Neural progenitor cell (in vitro differentiated cells): ENCODE measurements around the gene NFE2. TPM values are rescaled to one million over a fixed set of nuclear protein-coding genes. Genes with fewer than 3 reads are reported as not detected.

Experiments
- DNase-seq: peaks from one replicate; pipeline ENCODE4 v3.0.0-alpha.2; 2016; ENCODE audit warnings: low spot score
- H2AFZ ChIP-seq: fragments of 200-600 bp; sonication (generic); replicated peaks from 2 replicates; pipeline ENCODE4 v1.6.1; 2016; ENCODE audit warnings: antibody characterized with exemption
- H3F3A ChIP-seq: fragments of 200-600 bp; sonication (generic); 2 replicates; pipeline ENCODE4 v1.6.1; 2016; ENCODE audit warnings: antibody characterized with exemption, low read depth
- H3K27ac ChIP-seq: fragments of 200-600 bp; sonication (generic); 2 replicates; pipeline ENCODE4 v1.5.1; 2016; ENCODE audit warnings: mild to moderate bottlenecking
- H3K27me3 ChIP-seq: fragments of 200-600 bp; sonication (generic); 2 replicates; pipeline ENCODE4 v1.6.1; 2016; ENCODE audit warnings: mild to moderate bottlenecking, moderate library complexity
- H3K36me3 ChIP-seq: fragments of 200-600 bp; sonication (generic); 2 replicates; pipeline ENCODE4 v1.5.1; 2016
- H3K4me1 ChIP-seq: fragments of 200-600 bp; sonication (generic); 2 replicates; pipeline ENCODE4 v1.6.1; 2016; ENCODE audit warnings: mixed run types
- H3K4me2 ChIP-seq: fragments of 200-600 bp; sonication (generic); 2 replicates; pipeline ENCODE4 v1.6.1; 2016
- H3K4me3 ChIP-seq: fragments of 200-600 bp; sonication (generic); 2 replicates; pipeline ENCODE4 v1.5.1; 2016
- H3K79me2 ChIP-seq: fragments of 200-600 bp; sonication (generic); 2 replicates; pipeline ENCODE4 v1.6.1; 2016; ENCODE audit warnings: low read depth
- H3K9ac ChIP-seq: fragments of 200-600 bp; sonication (generic); 2 replicates; pipeline ENCODE4 v1.6.1; 2016
- H3K9me3 ChIP-seq: fragments of 200-600 bp; sonication (generic); 2 replicates; pipeline ENCODE4 v1.5.1; 2016; ENCODE audit warnings: low read depth
- H4K20me1 ChIP-seq: fragments of 200-600 bp; sonication (generic); 2 replicates; pipeline ENCODE4 v1.6.1; 2016; ENCODE audit warnings: low read depth
- H3K27ac Mint-ChIP-seq: 3 replicates; pipeline ENCODE4 v1.8.0; 2021; ENCODE audit warnings: mixed read lengths
- H3K27me3 Mint-ChIP-seq: 2 replicates; pipeline ENCODE4 v1.8.0; 2022; ENCODE audit warnings: low read depth, mild to moderate bottlenecking, inconsistent platforms, moderate library complexity, mixed read lengths; ENCODE audit not compliant: insufficient read depth
- H3K36me3 Mint-ChIP-seq: 3 replicates; pipeline ENCODE4 v1.8.0; 2021; ENCODE audit warnings: mixed read lengths
- H3K4me1 Mint-ChIP-seq: 3 replicates; pipeline ENCODE4 v1.8.0; 2021; ENCODE audit warnings: mixed read lengths
- H3K4me3 Mint-ChIP-seq: 3 replicates; pipeline ENCODE4 v1.8.0; 2021; ENCODE audit warnings: mild to moderate bottlenecking, moderate library complexity, mixed read lengths
- H3K9me3 Mint-ChIP-seq: 3 replicates; pipeline ENCODE4 v1.8.0; 2020; ENCODE audit warnings: mixed read lengths
- CTCF ChIP-seq: fragments of 200-600 bp; sonication (generic); IDR thresholded peaks from 2 replicates; pipeline ENCODE4 v1.5.1; 2017; ENCODE audit warnings: antibody characterized with exemption, mild to moderate bottlenecking
- EZH2 ChIP-seq: fragments of 200-600 bp; sonication (generic); IDR thresholded peaks from 2 replicates; pipeline ENCODE4 v1.6.1; 2017; ENCODE audit warnings: antibody characterized with exemption, mild to moderate bottlenecking, moderate library complexity
- EZH2phosphoT487 ChIP-seq: fragments of 200-600 bp; sonication (generic); IDR thresholded peaks from 2 replicates; pipeline ENCODE4 v1.6.1; 2017; ENCODE audit warnings: antibody characterized with exemption
- total RNA-seq: library from RNA; depleted of rRNA; stranded (reverse); fragments of >200 nt; gene quantifications from 2 replicates; pipeline ENCODE4 v1.2.3, GENCODE V29; 2015; ENCODE audit warnings: low replicate concordance

The NFE2 gene
- total RNA-seq, 1 donor from 2014 or later, result 2.8 TPM

- Histone ChIP-seq H3K9me3 (no peaks in the 10 kb centered on the region), H3K4me1 (peaks cover 46% of the 10 kb centered on the region), H3F3A (peaks cover 70% of the 10 kb centered on the region), H3K4me2 (peak within 1 kb of the TSS; percentile 99), H3K9ac (peak within 1 kb of the TSS; percentile 97), H2AFZ (peak within 1 kb of the TSS; percentile 66), H3K36me3 (peaks cover 30% of the 10 kb centered on the region), H3K4me3 (peak within 1 kb of the TSS; percentile 88), H4K20me1 (peaks cover 85% of the 10 kb centered on the region), H3K27ac (peak within 1 kb of the TSS; percentile 95), H3K27me3 (no peaks in the 10 kb centered on the region), H3K79me2 (peaks cover 90% of the 10 kb centered on the region)
- H3K4me1 Mint-ChIP-seq, result peaks cover 60% of the 10 kb centered on the region
- H3K36me3 Mint-ChIP-seq, result peaks cover 22% of the 10 kb centered on the region
- no peak within 1 kb of the TSS for H3K4me3 Mint-ChIP-seq
- no peak within 1 kb of the TSS for H3K27ac Mint-ChIP-seq
- H3K9me3 Mint-ChIP-seq, result no peaks in the 10 kb centered on the region
- peak; percentile 100 for DNase-seq
- peaks cover 3% of the 10 kb centered on the region for H3K27me3 Mint-ChIP-seq
- TF ChIP-seq EZH2phosphoT487 (no peak), EZH2 (no peak), CTCF (no peak)
These were observed 21.0 kb downstream of the NFE2 start, which contains the start of gene CBX5 for GRCh38 chr12:54279632-54280467. CBX5 (minus strand) TSS chr12:54280122; CDS start chr12:54257650, 22,472 bp downstream.

- Histone ChIP-seq H4K20me1 (peaks cover 85% of the 10 kb centered on the region), H3K27me3 (no peaks in the 10 kb centered on the region), H3K4me3 (peak overlapping the region; percentile 88), H3K9me3 (no peaks in the 10 kb centered on the region), H3K27ac (peak overlapping the region; percentile 87), H2AFZ (no peak overlapping the region), H3K4me1 (peaks cover 45% of the 10 kb centered on the region), H3K9ac (peak overlapping the region; percentile 92), H3K79me2 (peaks cover 90% of the 10 kb centered on the region), H3F3A (peaks cover 65% of the 10 kb centered on the region), H3K4me2 (peak overlapping the region; percentile 98), H3K36me3 (peaks cover 29% of the 10 kb centered on the region)
- H3K4me1 Mint-ChIP-seq, result peaks cover 59% of the 10 kb centered on the region
- no peaks in the 10 kb centered on the region for H3K9me3 Mint-ChIP-seq
- peaks cover 19% of the 10 kb centered on the region for H3K36me3 Mint-ChIP-seq
- no peak for DNase-seq
- H3K4me3 Mint-ChIP-seq, result no peak overlapping the region
- peaks cover 3% of the 10 kb centered on the region for H3K27me3 Mint-ChIP-seq
- TF ChIP-seq EZH2, result no peak
- TF ChIP-seq CTCF, result no peak
- TF ChIP-seq EZH2phosphoT487, result no peak
- no peak overlapping the region for H3K27ac Mint-ChIP-seq
These were observed 21.6 kb downstream of the NFE2 start for GRCh38 chr12:54279227-54279631.

GRCh38 chr12:54277823-54278276 lies 23.0 kb downstream of the NFE2 start:
- Histone ChIP-seq H3K4me3 (peak overlapping the region; percentile 88), H3K27ac (no peak overlapping the region), H3F3A (peaks cover 62% of the 10 kb centered on the region), H2AFZ (no peak overlapping the region), H4K20me1 (peaks cover 85% of the 10 kb centered on the region), H3K4me1 (peaks cover 32% of the 10 kb centered on the region), H3K9me3 (no peaks in the 10 kb centered on the region), H3K27me3 (no peaks in the 10 kb centered on the region), H3K36me3 (peaks cover 25% of the 10 kb centered on the region), H3K4me2 (peak overlapping the region; percentile 98), H3K9ac (peak overlapping the region; percentile 92), H3K79me2 (peaks cover 90% of the 10 kb centered on the region)
- TF ChIP-seq CTCF (no peak), EZH2phosphoT487 (no peak), EZH2 (no peak)
- H3K27ac Mint-ChIP-seq, result peak overlapping the region; percentile 61
- H3K27me3 Mint-ChIP-seq, result peaks cover 3% of the 10 kb centered on the region
- peaks cover 46% of the 10 kb centered on the region for H3K4me1 Mint-ChIP-seq
- no peaks in the 10 kb centered on the region for H3K9me3 Mint-ChIP-seq
- no peak for DNase-seq
- peaks cover 26% of the 10 kb centered on the region for H3K36me3 Mint-ChIP-seq
- no peak overlapping the region for H3K4me3 Mint-ChIP-seq
